Right lobe of liver (tissue), 4 donors: Measurements from ENCODE around the gene MARVELD2.

ENCODE experiments used
- POLR2A ChIP-seq: fragments of 450-650 bp; IDR thresholded peaks from one replicate; pipeline ENCODE4 v1.6.1; 2017; ENCODE audit warnings: antibody characterized with exemption, mild to moderate bottlenecking
- TF ChIP-seq, protein P1 (sequence below), 4 donors: fragments of 200-600 bp in 3 of 4; fragments of 450-650 bp in 1 of 4; IDR thresholded peaks; one replicate each; pipeline versions ENCODE4 v1.5.1 to v1.8.0; 2016 to 2022; ENCODE audit warnings: antibody characterized with exemption in 4 of 4, mild to moderate bottlenecking in 2 of 4
- donor health status: DM: no; HTN: no; CAD: no.
- donor health status: DM: no; HTN: no; CAD: no.
- donor health status: DM: no; HTN: yes; CAD: no.

- TF ChIP-seq, protein P1, sequence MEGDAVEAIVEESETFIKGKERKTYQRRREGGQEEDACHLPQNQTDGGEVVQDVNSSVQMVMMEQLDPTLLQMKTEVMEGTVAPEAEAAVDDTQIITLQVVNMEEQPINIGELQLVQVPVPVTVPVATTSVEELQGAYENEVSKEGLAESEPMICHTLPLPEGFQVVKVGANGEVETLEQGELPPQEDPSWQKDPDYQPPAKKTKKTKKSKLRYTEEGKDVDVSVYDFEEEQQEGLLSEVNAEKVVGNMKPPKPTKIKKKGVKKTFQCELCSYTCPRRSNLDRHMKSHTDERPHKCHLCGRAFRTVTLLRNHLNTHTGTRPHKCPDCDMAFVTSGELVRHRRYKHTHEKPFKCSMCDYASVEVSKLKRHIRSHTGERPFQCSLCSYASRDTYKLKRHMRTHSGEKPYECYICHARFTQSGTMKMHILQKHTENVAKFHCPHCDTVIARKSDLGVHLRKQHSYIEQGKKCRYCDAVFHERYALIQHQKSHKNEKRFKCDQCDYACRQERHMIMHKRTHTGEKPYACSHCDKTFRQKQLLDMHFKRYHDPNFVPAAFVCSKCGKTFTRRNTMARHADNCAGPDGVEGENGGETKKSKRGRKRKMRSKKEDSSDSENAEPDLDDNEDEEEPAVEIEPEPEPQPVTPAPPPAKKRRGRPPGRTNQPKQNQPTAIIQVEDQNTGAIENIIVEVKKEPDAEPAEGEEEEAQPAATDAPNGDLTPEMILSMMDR (IDR thresholded peaks at IDR 0.05), result no peak
- no peak for TF ChIP-seq POLR2A
These were observed 1.8 kb downstream of the MARVELD2 start for GRCh38 chr5:69416699-69417098.
